Measurements from ENCODE around the gene VWA8.

DNA sequence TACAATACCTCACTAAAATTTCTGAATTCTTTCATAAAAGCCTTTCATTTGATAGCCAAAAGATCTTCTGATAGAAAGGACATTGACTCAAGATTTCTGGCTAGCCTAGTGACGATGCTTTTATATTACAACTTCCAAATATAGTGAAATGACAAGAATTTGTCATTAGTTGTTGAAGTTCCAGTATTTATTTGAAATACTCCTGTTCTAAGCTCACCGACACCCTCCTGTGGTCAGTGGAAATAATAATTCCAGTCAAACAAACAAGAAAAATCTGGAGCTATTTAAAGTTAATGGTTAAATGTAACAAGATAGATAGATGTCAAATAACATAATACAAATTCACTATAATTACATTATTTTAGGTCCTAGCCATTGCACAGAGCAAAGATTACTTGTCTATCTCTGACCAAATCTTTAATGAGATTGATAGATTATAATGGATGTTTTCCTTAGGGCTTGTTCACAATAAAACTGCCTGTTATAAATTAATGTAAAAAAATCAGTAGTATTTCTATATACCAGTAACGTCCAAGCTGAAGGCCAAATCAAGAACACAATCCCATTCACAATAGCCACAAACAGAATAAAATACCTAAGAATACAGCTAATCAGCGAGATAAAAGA is 308.1 kb downstream of the VWA8 start:
- TF ChIP-seq, protein P1, sequence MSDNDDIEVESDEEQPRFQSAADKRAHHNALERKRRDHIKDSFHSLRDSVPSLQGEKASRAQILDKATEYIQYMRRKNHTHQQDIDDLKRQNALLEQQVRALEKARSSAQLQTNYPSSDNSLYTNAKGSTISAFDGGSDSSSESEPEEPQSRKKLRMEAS (IDR thresholded peaks at IDR 0.05), result no peak
- TF ChIP-seq POLR2A (IDR thresholded peaks at IDR 0.05; ENCODE audit: borderline replicate concordance, extremely low read depth, insufficient read depth, insufficient read length) (no peak), EZH2phosphoT487 (IDR thresholded peaks at IDR 0.05; ENCODE audit: borderline replicate concordance) (no peak), SP1 (IDR thresholded peaks at IDR 0.05; ENCODE audit: low read depth) (no peak), JUND (IDR thresholded peaks at IDR 0.05) (no peak), ELF1 (IDR thresholded peaks at IDR 0.05; ENCODE audit: borderline replicate concordance, low read depth) (no peak)
- TF ChIP-seq, protein P2, sequence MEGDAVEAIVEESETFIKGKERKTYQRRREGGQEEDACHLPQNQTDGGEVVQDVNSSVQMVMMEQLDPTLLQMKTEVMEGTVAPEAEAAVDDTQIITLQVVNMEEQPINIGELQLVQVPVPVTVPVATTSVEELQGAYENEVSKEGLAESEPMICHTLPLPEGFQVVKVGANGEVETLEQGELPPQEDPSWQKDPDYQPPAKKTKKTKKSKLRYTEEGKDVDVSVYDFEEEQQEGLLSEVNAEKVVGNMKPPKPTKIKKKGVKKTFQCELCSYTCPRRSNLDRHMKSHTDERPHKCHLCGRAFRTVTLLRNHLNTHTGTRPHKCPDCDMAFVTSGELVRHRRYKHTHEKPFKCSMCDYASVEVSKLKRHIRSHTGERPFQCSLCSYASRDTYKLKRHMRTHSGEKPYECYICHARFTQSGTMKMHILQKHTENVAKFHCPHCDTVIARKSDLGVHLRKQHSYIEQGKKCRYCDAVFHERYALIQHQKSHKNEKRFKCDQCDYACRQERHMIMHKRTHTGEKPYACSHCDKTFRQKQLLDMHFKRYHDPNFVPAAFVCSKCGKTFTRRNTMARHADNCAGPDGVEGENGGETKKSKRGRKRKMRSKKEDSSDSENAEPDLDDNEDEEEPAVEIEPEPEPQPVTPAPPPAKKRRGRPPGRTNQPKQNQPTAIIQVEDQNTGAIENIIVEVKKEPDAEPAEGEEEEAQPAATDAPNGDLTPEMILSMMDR (IDR thresholded peaks at IDR 0.05 in 2 of 3, conservative IDR thresholded peaks at IDR 0.05 in 1 of 3; ENCODE audit: borderline replicate concordance in 1 of 3, insufficient read depth in 1 of 3, low read depth in 2 of 3, low read length in 2 of 3), result peak; percentile 27 to 71 (median 66); a peak in 4 of 6 replicates

Measured in HCT116 (cell line).